DMS53 (cell line): Measurements from ENCODE around the gene SEC24D.
"Not testable (repeated sequence)": the region's sequence is repeated elsewhere in the genome, so short reads cannot be mapped to it uniquely, and the experiment has no call there.

Source experiments
- DNase-seq: peaks from one replicate; lab custom pipeline; 2025; lab: John Stamatoyannopoulos, UW

Gene SEC24D

GRCh38 chr4:118810991-118811764 lies 24.7 kb downstream of the SEC24D start:
- DNase-seq = no peak

DNA sequence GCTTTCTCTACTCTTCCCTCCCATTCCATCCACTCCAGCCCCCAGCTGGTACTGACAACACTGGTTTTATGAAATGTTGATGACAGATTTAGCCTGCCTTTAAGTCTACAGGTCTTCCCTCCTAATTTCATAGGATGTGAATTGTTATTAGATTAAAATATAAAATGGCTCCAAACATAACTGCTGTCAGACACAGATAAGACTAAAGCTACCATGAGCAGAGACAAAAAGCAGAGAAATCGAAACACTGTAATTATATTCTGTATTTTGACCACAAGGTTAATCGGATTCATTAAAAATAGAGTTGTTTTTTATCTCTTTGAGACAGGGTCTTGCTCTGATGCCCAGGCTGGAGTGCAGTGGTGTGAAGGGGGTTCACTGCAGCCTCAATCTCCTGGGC lies 28.3 kb downstream of the SEC24D start:
- no peak for DNase-seq

DNA sequence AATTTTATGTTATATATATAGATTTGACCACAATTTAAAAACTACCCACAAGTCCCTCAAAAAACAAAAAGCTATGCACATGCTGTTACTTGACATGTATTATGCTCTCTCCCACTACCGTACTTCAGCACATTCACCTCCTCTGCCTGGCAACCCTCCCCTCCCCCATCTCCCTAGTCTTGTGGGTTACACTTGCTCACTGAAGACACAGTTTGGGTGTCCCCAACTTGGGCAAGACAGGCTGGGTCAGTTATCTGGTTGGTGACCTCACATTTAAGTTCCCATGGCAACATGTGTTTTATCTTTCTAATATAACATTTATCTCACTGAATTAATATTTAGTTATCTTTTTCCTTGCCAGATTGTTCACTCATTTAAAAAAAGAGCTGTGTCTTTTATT lies 32.7 kb downstream of the SEC24D start:
- no peak for DNase-seq

DNA sequence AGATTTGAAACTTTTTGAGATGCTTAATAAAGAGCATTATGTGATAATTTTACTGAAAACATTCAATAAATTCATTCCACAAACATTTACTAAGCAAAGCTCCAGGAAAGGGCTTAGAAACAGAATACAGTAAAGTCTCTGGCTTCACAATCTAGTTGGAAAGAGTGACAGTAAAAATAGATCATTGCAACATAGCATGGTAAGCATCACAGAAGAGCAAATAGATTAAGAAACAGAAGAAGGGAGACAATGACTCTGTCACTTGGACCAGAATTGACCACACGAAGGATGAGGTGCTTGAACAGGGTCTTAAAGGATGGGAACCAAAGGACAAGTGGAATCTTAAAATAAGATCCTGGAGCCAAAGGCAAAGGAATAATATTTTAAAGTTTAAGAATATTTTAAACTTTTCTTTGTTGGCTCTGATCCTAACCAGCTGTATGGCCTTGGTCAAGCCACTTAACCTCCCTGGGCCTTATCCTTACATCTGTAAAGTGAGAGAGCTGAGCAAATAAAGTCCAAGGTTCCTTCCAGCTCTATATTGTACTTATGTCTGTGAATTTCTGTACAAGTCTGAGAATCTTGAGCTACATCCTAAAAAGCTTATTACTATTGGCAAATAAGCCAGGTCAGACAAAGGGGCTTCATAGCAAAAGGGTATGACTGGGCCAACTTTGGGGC lies 33.9 kb downstream of the SEC24D start:
- DNase-seq = no peak

GRCh38 chr4:118799231-118799942 lies 36.5 kb downstream of the SEC24D start:
- no peak for DNase-seq

DNA sequence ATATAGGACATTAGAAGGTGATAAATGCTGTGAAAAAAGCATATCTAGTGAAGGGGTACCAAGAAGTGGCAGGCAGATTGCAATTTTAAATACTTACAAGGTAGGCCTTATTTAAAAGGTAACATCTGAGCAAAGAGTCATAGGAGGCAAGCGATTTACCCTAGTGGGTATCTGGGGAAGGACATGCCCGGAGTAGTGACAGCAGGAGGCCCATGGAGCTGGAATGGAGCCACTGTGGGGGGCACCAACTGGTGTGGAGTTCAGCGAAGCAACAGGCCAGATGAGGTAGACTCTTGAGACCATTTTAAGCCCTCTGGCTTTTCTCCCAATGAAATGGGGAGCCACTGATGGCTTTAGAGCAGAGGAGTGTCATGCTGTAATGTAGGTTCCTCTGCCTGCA lies 37.3 kb downstream of the SEC24D start:
- DNase-seq = no peak

DNA sequence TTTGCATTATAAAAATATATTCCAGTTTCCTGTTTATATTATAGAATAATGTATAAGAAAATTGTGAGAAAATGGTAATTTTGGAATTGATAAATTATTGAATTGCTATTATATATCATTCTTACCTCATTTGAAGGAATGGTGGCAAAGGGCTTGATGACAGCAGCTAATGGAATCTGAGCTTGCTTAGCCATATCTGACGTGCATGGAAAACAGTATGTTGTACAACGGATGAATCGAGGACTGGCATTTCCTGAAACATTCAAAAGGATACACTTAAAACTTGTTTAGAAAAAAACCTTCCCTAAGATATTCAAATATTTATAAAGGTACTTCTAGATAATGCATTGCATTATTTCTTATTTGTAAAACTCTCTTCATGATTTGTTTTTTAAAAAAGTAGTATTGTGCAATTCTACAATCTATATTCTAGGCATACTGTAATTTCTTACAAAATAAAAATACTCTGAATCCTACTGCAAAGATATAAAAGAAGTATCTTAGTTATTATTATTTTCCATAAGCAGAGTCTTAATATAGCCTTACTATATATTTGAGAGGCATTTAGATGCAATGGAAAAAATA lies 38.3 kb downstream of the SEC24D start:
- no peak for DNase-seq

DNA sequence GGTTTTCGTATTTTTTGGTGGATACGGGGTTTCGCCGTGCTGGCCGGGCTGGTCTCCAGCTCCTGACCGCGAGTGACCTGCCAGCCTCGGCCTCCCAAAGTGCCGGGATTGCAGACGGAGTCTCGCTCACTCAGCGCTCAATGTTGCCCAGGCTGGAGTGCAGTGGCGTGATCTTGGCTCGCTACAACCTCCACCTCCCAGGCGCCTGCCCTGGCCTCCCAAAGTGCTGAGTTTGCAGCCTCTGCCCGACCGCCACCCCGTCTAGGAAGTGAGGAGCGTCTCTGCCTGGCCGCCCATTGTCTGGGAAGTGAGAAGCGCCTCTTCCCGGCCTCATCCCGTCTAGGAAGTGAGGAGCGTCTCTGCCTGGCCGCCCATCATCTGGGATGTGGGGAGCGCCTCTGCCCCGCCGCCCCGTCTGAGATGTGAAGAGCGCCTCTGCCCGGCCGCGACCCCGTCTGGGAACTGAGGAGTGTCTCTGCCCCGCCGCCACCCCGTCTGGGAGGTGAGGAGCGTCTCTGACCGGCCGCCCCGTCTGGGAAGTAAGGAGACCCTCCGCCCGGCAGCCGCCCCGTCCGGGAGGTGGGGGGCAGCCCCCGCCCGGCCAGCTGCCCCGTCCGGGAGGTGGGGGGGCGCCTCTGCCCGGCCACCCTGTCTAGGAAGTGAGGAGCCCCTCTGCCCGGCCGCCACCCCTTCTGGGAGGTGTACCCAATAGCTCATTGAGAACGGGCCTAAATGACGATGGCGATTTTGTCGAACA lies 44.1 kb downstream of the SEC24D start:
- DNase-seq = not testable (repeated sequence)

GRCh38 chr4:118790544-118790943 lies 45.4 kb downstream of the SEC24D start:
- DNase-seq = no peak

- no peak for DNase-seq
Measured at GRCh38 chr4:118788911-118789310, 47.0 kb downstream of the SEC24D start.

GRCh38 chr4:118787844-118788380 lies 48.0 kb downstream of the SEC24D start:
- DNase-seq = no peak

DNA sequence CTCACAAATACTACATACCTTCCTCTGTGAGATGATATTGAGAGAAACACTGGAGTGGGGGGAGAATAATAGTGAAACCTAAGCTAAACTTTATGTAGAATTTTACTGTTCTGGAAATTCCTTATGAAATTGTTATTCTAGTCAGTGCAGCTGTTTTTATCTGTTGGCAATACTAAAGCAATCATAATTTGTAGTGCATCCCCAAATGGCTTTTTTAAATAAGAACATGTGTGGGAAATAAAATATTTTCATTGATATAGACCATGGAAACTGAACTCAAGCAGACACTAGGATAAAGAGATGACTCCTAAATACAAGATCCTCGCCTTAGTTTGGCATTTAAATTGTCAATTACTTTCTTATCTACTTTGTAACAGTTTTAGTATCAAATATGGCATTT lies 51.1 kb downstream of the SEC24D start:
- no peak for DNase-seq

GRCh38 chr4:118783887-118784286 lies 52.0 kb downstream of the SEC24D start:
- no peak for DNase-seq

DNA sequence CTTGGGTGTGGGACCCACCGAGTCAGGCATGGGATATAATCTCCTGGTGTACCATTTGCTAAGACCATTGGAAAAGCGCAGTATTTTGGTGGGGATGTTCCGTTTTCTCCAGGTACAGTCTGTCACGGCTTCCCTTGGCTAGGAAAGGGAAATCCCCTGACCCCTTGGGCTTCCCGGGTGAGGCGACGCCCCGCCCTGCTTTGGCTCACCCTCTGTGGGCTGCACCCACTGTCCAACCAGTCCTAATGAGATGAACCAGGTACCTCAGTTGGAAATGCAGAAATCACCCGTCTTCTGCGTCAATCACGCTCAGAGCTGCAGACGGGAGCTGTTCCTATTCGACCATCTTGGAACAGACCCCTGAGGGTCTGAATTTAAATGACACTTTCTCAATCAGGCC lies 53.0 kb downstream of the SEC24D start:
- not testable (repeated sequence) for DNase-seq

- DNase-seq = not testable (repeated sequence)
Measured at GRCh38 chr4:118777649-118778048, 58.3 kb downstream of the SEC24D start.

DNA sequence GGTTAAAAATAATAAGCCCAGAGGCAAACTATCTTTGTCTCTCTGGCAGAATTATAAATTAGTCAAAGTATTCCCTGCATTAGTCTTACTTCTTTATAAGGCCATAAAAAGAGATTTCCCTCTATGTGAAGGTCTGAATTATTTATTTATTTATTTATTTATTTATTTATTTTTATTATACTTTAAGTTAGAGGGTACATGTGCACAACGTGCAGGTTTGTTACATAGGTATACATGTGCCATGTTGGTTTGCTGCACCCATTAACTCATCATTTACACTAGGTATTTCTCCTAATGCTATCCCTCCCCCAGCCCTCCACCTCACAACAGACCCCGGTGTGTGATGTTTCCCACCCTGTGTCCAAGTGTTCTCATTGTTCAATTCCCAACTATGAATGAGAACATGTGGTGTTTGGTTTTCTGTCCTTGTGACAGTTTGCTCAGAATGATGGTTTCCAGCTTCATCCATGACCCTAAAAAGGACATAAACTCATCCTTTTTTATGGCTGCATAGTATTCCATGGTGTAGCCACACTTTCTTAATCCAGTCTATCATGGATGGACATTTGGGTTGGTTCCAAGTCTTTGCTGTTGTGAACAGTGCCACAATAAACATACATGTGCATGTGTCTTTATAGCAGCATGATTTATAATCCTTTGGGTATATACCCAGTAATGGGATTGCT lies 58.8 kb downstream of the SEC24D start:
- not testable (repeated sequence) for DNase-seq

- no peak for DNase-seq
Measured at GRCh38 chr4:118776157-118776954, 59.6 kb downstream of the SEC24D start.

GRCh38 chr4:118775405-118775804 lies 60.5 kb downstream of the SEC24D start:
- no peak for DNase-seq

DNA sequence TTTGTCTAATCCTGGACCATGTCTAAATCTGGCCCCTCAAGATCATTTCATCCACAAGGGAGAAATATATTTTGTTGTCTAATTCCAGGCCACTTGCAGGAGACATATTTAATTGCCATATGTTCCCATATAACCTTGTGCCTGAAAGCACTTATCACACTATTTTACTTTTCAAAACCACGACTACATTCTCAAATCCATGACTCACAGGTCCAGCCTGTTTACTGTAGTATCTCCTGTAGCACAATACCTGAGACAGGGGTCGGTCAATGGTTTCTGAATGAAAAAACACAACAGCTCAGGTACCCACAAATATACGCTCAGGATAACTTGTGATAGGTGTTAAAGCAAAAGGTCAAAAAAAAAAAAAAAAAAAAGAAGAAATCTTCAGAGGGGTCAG lies 60.9 kb downstream of the SEC24D start:
- DNase-seq = peak; percentile 3

- DNase-seq = no peak
Measured at GRCh38 chr4:118774321-118774720, 61.6 kb downstream of the SEC24D start.
